Measurements from ENCODE around the gene RNASE1.
"Not testable (repeated sequence)": the region's sequence is repeated elsewhere in the genome, so short reads cannot be mapped to it uniquely, and the experiment has no call there.

RNASE1 gene

GRCh38 chr14:20774258-20774824 is 28.3 kb downstream of the RNASE1 start:
- DNase-seq (ENCODE audit: low spot score): no peak

- DNase-seq (ENCODE audit: low spot score): no peak
These were observed 30.0 kb downstream of the RNASE1 start for GRCh38 chr14:20772650-20773049.

- DNase-seq (ENCODE audit: low spot score): no peak
These were observed 33.2 kb downstream of the RNASE1 start for GRCh38 chr14:20769421-20769820.

GRCh38 chr14:20768593-20768892 is 34.1 kb downstream of the RNASE1 start:
- DNase-seq (ENCODE audit: low spot score): no peak

GRCh38 chr14:20760950-20761349 is 41.7 kb downstream of the RNASE1 start:
- DNase-seq (ENCODE audit: low spot score): no peak

GRCh38 chr14:20759465-20759864 is 43.2 kb downstream of the RNASE1 start:
- DNase-seq (ENCODE audit: low spot score): not testable (repeated sequence)

GRCh38 chr14:20757965-20758364 is 44.7 kb downstream of the RNASE1 start:
- no peak for DNase-seq (ENCODE audit: low spot score)

GRCh38 chr14:20755037-20755436 is 47.6 kb downstream of the RNASE1 start:
- DNase-seq (ENCODE audit: low spot score): no peak

GRCh38 chr14:20754308-20754707 is 48.3 kb downstream of the RNASE1 start:
- DNase-seq (ENCODE audit: low spot score): no peak

GRCh38 chr14:20751963-20752562 is 50.6 kb downstream of the RNASE1 start:
- DNase-seq (ENCODE audit: low spot score): no peak

Data from SK-N-DZ (cell line).